Mucosa of rectum (tissue), 2 donors: ENCODE measurements around the gene DNM2.
"Not testable (repeated sequence)": the region's sequence is repeated elsewhere in the genome, so short reads cannot be mapped to it uniquely, and the experiment has no call there.

Experiments
- H3K27ac ChIP-seq, 2 donors: one replicate each; pipeline ENCODE4 v1.7.0; 2013; ENCODE audit warnings: inconsistent platforms in 2 of 2, low read depth in 2 of 2, low read length in 2 of 2
- H3K27me3 ChIP-seq, 2 donors: one replicate each; pipeline ENCODE4 v1.7.0; 2013; ENCODE audit warnings: low read length in 2 of 2; ENCODE audit not compliant: control insufficient read depth in 2 of 2, insufficient read depth in 2 of 2
- H3K36me3 ChIP-seq, 2 donors: one replicate each; pipeline ENCODE4 v1.7.0; 2013; ENCODE audit warnings: low read length in 2 of 2; ENCODE audit not compliant: control insufficient read depth in 2 of 2, insufficient read depth in 2 of 2
- H3K4me1 ChIP-seq, 2 donors: one replicate each; pipeline ENCODE4 v1.7.0; 2013; ENCODE audit warnings: low read length in 2 of 2, mild to moderate bottlenecking in 1 of 2; ENCODE audit not compliant: control insufficient read depth in 2 of 2, insufficient read depth in 2 of 2
- H3K4me3 ChIP-seq, 2 donors: one replicate each; pipeline ENCODE4 v1.7.0; 2013; ENCODE audit warnings: low read length in 2 of 2
- H3K9ac ChIP-seq, 2 donors: one replicate each; pipeline ENCODE4 v1.7.0; 2013; ENCODE audit warnings: low read length in 2 of 2, low read depth in 1 of 2, mild to moderate bottlenecking in 1 of 2
- H3K9me3 ChIP-seq, 2 donors: one replicate each; pipeline ENCODE4 v1.7.0; 2013; ENCODE audit warnings: low read length in 2 of 2; ENCODE audit not compliant: control insufficient read depth in 2 of 2
- donor health status: healthy.
- donor health status: Normal muscosa, but diverticular disease.

The DNM2 gene

GRCh38 chr19:10870955-10871603, 153.2 kb downstream of the DNM2 start, which contains the start of gene CARM1:
CARM1 (plus strand) TSS chr19:10871553; CDS start chr19:10871703, 150 bp downstream.
- Histone ChIP-seq H3K27ac (peak within 1 kb of the TSS; percentile 72 to 80), H3K9me3 (no peaks in the 10 kb centered on the region), H3K9ac (peak within 1 kb of the TSS; percentile 75 to 82), H3K36me3 (no peaks in the 10 kb centered on the region), H3K27me3 (no peaks in the 10 kb centered on the region), H3K4me1 (peaks cover 3 to 15% of the 10 kb centered on the region in 2 donors), H3K4me3 (peak within 1 kb of the TSS; percentile 78 to 89)

- Histone ChIP-seq H3K9me3 (no peaks in the 10 kb centered on the region), H3K36me3 (no peaks in the 10 kb centered on the region), H3K4me3 (peak overlapping the region; percentile 78 to 89), H3K4me1 (peaks cover 3 to 19% of the 10 kb centered on the region in 2 donors), H3K27me3 (no peaks in the 10 kb centered on the region), H3K9ac (peak overlapping the region; percentile 75 to 82), H3K27ac (peak overlapping the region; percentile 72 to 77)
Measured at GRCh38 chr19:10871711-10872545, 154.0 kb downstream of the DNM2 start.

GRCh38 chr19:10872546-10873107, 154.7 kb downstream of the DNM2 start:
- no peaks in the 10 kb centered on the region for H3K9me3 ChIP-seq
- H3K36me3 ChIP-seq, result no peaks in the 10 kb centered on the region
- peak overlapping the region; percentile 78 to 89 for H3K4me3 ChIP-seq
- peak overlapping the region; percentile 72 to 77 for H3K27ac ChIP-seq
- H3K27me3 ChIP-seq, result no peaks in the 10 kb centered on the region
- H3K9ac ChIP-seq, result peak overlapping the region; percentile 75 to 82
- peaks cover 3 to 19% of the 10 kb centered on the region in 2 donors for H3K4me1 ChIP-seq

- no peak overlapping the region for H3K9ac ChIP-seq
- H3K27ac ChIP-seq, result peak overlapping the region; percentile 55 to 56
- no peak overlapping the region for H3K4me3 ChIP-seq
- H3K36me3 ChIP-seq, result no peaks in the 10 kb centered on the region
- no peaks in the 10 kb centered on the region for H3K27me3 ChIP-seq
- peaks cover 5 to 19% of the 10 kb centered on the region in 2 donors for H3K4me1 ChIP-seq
- H3K9me3 ChIP-seq, result no peaks in the 10 kb centered on the region
Measured at GRCh38 chr19:10874024-10874423, 156.1 kb downstream of the DNM2 start.

GRCh38 chr19:10876459-10877240, 158.8 kb downstream of the DNM2 start:
- Histone ChIP-seq H3K27me3 (no peaks in the 10 kb centered on the region), H3K27ac (peak overlapping the region in 1 of 2 donors; percentile 28), H3K4me1 (peaks cover 5 to 17% of the 10 kb centered on the region in 2 donors), H3K4me3 (no peak overlapping the region), H3K9me3 (no peaks in the 10 kb centered on the region), H3K9ac (no peak overlapping the region), H3K36me3 (peaks cover 0 to 2% of the 10 kb centered on the region in 2 donors)

- H3K9ac ChIP-seq, H3K36me3 ChIP-seq, H3K27me3 ChIP-seq, H3K9me3 ChIP-seq, H3K4me3 ChIP-seq: not testable (repeated sequence)
- peak overlapping the region in 1 of 2 donors; percentile 43 for H3K27ac ChIP-seq
- peaks cover 5 to 16% of the 10 kb centered on the region in 2 donors for H3K4me1 ChIP-seq
Measured at GRCh38 chr19:10877608-10878007, 159.7 kb downstream of the DNM2 start.

GRCh38 chr19:10878253-10878652, 160.4 kb downstream of the DNM2 start:
- Histone ChIP-seq H3K9ac (no peak overlapping the region), H3K9me3 (no peaks in the 10 kb centered on the region), H3K4me1 (peaks cover 5 to 9% of the 10 kb centered on the region in 2 donors), H3K4me3 (no peak overlapping the region), H3K27me3 (no peaks in the 10 kb centered on the region), H3K27ac (peak overlapping the region in 1 of 2 donors; percentile 43), H3K36me3 (peaks cover 0 to 2% of the 10 kb centered on the region in 2 donors)
